ENCODE results near the gene YIPF3.
"Not testable (repeated sequence)": the region's sequence is repeated elsewhere in the genome, so short reads cannot be mapped to it uniquely, and the experiment has no call there.

Gene YIPF3

GRCh38 chr6:43516697-43517504 lies at the start of gene YIPF3, which contains the start of gene POLR1C:
YIPF3 (minus strand) TSS chr6:43516926; CDS start chr6:43516807, 119 bp downstream.
POLR1C (plus strand) TSS chr6:43517089; CDS start chr6:43517110, 21 bp downstream.
- peak; percentile 96 for DNase-seq (ENCODE audit: low spot score)

DNA sequence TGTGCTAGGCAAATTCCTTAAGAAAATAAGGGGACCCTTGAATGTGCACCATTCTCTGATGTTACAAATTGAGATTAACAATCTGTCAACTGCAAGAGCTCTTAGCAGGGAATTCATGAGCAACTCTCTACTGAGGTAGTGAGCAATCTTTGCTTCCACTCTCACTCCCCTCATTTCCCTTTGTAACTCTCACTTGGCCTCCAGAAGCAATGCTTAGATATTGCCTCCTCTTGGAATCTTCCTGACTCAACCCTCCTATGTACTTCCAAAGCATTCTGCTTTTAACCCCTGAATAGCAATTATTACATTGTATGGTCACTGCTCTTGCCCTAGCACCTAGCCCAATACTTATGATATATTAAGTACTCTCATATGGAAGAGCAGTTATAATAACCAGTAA lies 42.6 kb upstream of the YIPF3 start:
- DNase-seq (ENCODE audit: low spot score): no peak

DNA sequence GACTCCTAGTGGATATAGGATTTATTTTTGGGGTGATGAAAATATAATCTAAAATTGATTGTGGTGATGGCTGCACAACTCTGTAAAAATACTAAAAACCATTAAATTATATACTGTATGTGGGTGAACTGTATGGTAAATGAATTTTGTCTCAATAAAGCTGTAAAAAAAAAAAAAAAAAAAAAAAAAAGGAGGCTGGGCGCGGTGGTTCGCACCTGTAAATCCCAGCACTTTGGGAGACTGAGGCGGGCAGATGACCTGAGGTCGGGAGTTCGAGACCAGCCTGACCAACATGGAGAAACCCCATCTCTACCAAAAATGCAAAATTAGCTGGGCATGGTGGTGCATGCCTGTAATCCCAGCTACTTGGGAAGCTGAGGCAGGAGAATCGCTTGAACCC lies 40.9 kb upstream of the YIPF3 start:
- DNase-seq (ENCODE audit: low spot score): not testable (repeated sequence)

GRCh38 chr6:43547222-43547621 lies 30.5 kb upstream of the YIPF3 start:
- DNase-seq (ENCODE audit: low spot score): no peak

- DNase-seq (ENCODE audit: low spot score): no peak
Observed at GRCh38 chr6:43544461-43544860, 27.7 kb upstream of the YIPF3 start.

DNA sequence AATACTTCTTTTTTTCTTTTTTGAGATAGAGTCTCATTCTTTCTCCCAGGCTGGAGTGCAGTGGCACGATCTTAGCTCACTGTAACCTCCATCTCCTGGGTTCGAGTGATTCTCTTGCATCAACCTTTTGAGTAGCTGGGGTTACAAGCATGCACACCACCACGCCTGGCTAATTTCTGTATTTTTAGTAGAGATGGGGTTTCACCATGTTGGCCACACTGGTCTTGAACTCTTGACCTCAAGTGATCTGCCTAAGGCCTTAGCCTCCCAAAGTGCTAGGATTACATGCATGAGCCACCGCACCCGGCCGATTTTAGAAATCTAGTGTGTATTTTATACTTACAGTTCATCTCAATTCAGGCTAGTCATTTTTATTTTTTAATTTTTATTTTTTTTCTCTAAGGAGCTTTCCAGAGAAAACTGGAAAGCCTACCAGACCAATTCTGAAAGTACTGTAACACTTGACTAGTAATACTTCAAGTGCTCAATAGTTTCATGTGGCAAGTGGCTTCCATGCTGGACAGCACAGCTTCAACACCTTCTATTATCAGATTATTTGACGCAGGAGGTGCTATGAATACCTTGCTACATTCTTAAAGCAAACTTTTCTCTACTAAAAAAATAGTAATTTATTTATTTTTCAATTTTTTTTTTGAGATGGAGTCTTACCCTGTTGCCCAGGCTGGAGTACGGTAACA lies 25.2 kb upstream of the YIPF3 start:
- no peak for DNase-seq (ENCODE audit: low spot score)

- no peak for DNase-seq (ENCODE audit: low spot score)
Observed at GRCh38 chr6:43540507-43540906, 23.8 kb upstream of the YIPF3 start.

DNA sequence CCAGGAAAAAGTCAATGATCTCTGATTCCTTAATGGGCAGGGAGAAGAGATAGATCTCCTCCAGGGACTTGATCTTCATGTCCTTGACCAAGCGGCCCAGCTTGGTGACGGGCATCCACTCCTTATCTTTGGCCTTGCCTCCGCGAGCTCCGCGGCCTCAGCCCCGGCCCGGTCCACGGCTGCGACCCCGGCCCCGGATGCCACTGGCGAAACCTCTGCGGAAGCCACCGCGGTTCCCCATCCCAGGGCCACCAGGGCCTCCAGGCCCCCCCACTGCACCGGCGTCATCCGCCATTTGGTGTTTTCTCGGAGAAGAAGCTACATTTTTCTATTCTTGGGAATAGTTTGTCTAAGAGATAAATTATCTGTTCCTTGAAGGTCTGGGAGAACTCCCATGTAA lies 22.7 kb upstream of the YIPF3 start:
- not testable (repeated sequence) for DNase-seq (ENCODE audit: low spot score)

DNA sequence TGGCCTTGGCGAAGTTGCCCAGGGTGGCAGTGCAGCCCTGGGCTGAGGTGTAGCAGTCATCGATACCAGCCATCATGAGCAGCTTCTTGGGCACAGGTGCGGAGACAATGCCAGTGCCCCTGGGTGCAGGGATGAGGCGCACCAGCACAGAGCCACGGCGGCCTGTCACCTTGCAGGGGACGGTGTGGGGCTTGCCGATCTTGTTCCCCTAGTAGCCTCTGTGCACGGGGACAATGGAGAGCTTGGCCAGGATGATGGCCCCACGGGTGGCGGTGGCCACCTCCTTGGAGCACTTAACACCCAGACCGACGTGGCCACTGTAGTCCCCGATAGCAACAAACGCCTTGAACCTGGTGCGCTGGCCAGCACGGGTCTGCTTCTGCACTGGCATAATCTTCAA lies 22.3 kb upstream of the YIPF3 start:
- DNase-seq (ENCODE audit: low spot score): not testable (repeated sequence)

DNA sequence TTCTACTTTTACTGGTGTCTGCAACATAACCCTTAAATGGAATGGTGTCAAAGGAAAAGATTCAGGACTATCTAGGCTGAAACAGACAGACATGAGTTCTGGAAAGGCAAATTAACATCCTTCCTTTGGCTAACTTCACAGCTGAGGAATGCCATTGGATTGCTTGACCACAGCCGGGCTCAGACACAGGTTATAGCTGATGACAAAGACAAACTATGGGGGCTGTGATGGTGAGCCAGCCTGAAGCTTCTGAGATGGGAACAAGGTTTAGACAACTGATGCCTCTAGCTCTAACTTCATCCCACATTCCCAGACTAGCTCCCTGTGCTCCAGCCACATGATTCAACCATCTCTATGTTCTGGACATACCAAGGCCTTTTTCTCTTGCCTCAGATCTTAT lies 15.5 kb upstream of the YIPF3 start:
- DNase-seq (ENCODE audit: low spot score): no peak

- no peak for DNase-seq (ENCODE audit: low spot score)
Observed at GRCh38 chr6:43524483-43524961, 7.8 kb upstream of the YIPF3 start.

DNA sequence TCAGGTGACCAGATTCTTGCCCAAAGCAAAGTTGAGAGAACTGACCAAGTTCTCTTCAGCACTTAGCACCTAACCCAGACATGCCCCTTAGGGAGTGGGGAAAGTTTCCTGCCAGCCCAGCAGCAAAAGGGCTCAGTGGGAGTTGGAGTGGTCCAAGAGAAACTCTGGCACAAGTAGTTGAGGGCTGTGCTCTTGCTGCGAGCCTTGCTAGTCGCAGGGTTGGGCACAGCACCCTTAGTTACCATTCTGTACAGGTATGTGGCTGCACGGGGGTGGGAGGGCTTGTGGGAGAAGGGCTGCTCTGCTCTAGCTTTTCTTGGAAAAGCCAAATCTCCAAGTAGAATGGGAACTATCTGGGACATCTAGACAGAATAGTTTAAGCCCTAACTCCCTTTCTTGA lies 6.6 kb upstream of the YIPF3 start:
- DNase-seq (ENCODE audit: low spot score): no peak

DNA sequence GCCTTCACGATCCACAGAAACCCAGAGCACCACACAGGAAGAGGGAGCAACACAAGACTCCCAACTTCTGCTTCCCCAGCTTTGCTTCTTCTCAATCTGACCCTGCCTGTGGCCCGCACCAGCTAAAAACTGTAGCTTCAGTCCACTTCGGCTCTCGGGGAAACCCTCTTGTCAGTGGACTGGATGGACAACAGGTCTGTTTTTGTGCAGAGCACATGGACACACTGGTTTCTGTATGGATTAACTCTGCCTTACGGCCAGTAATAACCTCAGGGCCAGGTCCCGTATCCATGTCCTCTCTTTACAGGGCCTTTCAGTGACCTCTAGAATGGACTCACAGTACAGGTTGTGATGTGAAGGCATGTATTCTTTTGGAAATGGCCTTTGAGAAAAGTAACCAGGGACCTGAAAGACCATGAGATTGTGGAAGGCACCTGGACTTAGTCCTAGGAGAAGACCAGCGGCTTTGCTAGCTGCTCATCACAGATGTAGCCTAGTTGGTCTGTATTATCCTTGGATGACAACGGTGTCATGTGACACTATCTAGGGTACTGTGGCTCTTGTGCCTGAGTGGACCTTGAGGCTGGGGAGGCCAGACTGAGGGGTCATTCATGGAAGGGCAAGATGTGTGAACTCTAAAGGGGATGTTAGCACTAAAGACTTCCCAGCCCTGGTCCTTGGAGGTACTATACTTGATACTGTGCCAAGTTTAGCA lies 6.0 kb upstream of the YIPF3 start:
- DNase-seq (ENCODE audit: low spot score): no peak

- DNase-seq (ENCODE audit: low spot score): no peak
Observed at GRCh38 chr6:43521836-43522235, 5.1 kb upstream of the YIPF3 start.

- no peak for DNase-seq (ENCODE audit: low spot score)
Observed at GRCh38 chr6:43520097-43520496, 3.4 kb upstream of the YIPF3 start.

GRCh38 chr6:43517505-43518357 lies 1.0 kb upstream of the YIPF3 start:
- DNase-seq (ENCODE audit: low spot score): no peak

GRCh38 chr6:43516367-43516696 lies 394 bp downstream of the YIPF3 start:
- DNase-seq (ENCODE audit: low spot score): no peak

- no peak for DNase-seq (ENCODE audit: low spot score)
Observed at GRCh38 chr6:43515808-43516207, 918 bp downstream of the YIPF3 start.

DNA sequence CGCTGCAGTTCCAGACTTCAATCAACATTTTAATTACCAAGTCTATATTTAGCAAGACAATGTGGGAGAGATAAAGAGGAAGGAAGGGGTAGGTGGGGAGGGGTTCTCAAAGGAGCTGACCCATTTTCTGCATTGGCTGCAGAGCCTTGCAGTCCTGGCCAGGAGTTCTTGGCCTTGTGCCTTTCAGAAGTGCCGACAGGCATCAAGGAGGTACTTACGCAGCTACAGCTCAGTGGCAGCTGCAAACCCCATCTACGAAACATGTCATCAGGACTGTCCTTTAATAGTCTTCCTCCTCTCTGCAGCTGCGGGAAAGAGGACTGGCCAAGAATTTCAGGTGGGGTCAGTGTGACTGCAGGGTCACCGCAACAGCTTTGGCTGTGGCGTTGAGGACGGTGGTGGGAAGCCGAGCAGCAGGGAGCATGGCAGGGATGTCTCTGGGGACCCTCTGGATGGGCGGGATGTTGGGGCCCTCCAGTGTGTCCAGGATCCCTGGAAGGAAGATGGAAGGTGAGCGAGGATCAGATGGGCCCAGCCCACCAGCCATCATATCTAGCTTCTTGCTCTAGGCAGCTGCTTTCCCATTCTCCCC lies 4.8 kb downstream of the YIPF3 start:
- DNase-seq (ENCODE audit: low spot score): no peak

- DNase-seq (ENCODE audit: low spot score): no peak
Observed at GRCh38 chr6:43510827-43511163, 5.9 kb downstream of the YIPF3 start.

DNA sequence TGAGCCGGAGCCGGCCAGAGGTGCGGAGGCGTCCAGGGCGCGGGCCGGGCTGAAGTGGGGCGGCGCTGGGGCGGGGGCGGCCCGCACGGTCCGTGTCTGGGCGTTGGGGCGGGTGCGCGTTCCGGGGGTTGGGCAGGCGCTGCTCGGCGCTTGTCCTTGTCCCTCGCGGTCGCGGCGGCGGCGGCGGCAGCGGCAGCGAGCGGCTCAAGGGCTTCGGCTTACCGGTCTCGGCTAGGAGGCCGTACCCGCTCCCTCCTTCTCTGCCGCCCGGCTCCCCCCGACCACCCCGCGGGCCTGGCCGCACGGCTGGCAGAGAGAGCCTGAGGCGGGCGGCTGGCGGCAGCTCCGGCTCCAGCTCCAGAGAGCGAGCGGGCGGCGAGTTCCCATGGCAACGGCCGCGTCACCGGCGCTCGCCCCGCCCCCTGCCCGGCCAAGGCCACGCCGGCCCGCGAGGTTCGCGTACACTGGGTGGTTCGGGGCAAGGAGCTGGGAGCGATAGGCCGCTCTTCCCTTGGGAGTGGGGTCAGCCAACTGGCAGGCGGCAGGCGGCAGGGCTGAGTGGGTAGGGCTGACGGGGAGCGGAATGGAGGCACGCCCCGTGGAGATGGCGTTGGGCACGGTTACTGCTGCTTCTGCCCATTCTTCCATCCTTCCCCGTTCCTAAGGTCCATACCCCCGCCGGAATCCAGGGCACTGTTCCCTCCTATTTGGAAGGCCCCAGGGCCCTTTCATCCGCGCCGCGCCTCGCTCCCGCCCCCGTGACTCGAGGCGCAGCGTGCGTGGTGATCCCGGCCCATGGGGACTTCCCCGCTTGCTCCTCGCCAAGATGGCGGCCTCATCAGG lies 6.5 kb downstream of the YIPF3 start, which contains the start of gene LRRC73:
TSS of gene LRRC73 (minus strand) at position 363 of the 843 bp plus-strand sequence. CDS start 561 bp downstream, outside the sequence.
- peak; percentile 91 for DNase-seq (ENCODE audit: low spot score)
